CD4-positive, alpha-beta T cell treated with Interleukin-1 beta for 1 hour (primary cell): ENCODE measurements around the gene GPR55.
"Not testable (repeated sequence)": the region's sequence is repeated elsewhere in the genome, so short reads cannot be mapped to it uniquely, and the experiment has no call there.

ENCODE experiments used
- DNase-seq, 2 donors: peaks; one replicate each; pipeline ENCODE4 v3.0.0-alpha.2; 2020 to 2022

GPR55 gene

DNA sequence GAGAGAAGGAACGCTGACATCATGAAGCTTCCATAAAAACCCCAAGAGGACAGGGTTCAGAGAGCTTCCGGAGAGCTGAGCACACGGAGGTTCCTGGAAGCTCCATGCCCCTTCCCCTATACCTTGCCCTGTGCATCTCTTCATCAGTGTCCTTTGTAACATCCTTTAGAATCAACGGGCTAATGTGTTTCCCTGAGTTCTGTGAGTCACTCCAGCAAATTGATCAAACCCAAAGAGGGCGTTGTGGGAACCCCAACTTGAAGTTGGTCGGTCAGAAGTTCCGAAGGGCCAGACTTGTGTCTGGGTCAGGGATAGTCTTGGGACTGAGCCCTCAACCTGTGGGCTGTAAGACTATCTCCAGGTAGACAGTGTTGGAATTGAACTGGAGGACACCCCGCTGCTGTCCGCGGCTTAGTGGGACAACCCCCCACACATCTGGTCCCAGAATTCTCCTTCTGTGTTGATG lies 25.9 kb upstream of the GPR55 start:
- no peak for DNase-seq

DNA sequence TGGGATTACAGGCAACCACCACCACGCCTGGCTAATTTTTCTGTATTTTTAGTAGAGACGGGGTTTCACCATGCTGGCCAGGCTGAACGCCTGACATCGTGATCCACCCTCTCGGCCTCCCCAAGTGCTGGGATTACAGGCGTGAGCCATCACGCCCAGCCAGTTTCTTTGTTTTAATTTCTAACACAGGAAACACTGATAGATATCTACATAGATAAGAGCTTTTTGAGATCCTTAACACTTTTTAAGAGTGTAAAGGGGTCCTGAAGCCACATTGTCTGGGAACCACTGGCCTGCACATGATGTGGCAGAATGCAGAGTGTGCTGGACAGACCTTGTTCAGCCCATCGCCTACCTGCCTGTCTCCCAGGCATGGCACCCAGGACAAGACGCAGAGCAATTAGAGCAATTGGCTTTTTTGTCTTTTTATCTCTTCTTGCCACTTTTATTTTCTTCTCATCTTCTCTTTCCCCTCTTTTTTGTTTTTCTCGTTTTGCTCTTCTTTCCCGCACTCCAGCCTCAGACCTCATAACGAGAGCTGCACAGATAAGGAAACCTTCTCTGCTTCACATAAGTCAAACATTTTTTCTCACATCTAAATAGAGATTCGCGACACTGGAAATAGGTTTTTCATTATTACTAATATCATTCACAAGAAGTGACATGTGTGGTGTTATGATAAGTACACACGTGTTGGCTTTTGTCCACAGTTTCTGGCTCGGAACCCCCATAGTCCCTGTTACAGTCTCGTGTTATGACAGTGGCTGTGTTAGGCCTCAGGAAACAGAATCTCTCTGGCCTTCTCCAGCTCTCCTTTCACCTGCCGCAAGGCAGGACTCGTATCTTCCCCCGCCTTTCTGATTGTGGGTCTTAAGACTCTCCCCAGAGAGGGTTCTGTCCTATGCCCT lies 25.2 kb upstream of the GPR55 start:
- DNase-seq, result no peak

- DNase-seq, result no peak
These were observed 22.9 kb upstream of the GPR55 start for GRCh38 chr2:230947908-230948365.

GRCh38 chr2:230947235-230947576 lies 22.2 kb upstream of the GPR55 start:
- DNase-seq, result no peak

DNA sequence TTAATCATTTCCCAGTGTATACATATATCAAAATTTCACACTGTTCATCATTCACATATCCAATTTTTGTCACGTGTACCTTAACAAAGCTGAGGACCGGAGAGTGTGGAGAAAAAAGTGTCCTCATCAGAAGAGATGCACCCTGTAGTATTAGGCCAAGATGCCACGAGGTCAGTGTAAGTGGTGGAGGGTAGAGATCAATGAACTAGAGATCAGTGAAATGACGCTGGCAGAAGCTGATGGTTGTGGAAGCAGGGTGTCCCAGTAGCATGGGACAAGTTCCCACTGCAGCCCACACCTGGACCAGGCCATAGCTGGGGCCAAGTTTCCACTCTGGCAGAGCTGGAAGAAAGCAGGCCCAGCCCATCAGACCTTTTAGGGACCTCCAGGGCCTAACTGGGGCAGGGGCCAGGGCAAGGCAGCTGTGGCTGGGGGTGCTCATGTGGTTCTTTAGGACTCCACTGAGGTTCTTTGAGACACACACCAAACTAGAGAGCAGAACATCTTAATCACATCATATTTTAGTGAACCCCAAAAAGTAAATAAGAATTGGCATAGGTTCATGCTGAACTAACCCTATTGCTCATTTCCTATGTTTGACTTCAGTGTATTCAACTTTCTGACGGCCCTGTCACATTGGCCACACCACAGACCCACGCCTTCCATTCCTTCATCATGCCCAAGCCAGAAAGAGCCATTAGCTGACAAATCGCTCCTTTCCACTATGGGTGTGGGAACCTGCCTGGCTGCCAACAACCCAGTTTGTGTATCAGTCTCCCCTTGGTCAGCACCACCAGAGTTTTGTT lies 21.6 kb upstream of the GPR55 start:
- no peak for DNase-seq

DNA sequence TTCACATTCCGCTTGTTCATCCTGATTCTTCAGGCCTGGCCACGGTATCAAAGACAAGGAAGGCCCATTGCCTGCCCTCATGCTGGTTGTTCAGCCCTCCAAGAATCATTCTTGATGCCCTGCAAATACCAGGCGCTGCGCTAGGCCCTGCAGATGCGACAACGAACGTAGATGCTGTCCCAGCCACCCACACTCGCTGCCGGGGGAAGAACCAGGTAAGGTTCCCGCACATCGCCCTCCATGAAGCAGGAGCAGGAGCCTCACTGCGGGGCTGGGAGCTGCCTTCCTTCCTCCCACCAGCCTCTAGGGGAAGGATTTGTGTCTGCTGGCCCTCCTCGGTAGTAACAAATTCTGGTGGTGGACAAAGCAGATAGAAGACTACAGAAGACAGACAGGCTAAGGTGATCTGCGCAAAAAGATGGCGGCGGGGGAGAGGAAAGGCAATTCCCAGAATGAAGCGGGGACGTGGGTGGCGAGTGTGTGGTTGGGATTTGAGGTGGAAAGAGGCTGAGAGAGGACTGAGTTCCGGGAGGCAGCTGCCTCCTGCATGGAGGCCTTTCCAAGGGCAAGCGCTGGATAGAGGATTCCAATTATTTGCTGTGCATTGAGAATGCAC lies 19.8 kb upstream of the GPR55 start:
- DNase-seq, result no peak

GRCh38 chr2:230944123-230944653 lies 19.1 kb upstream of the GPR55 start:
- no peak for DNase-seq

DNA sequence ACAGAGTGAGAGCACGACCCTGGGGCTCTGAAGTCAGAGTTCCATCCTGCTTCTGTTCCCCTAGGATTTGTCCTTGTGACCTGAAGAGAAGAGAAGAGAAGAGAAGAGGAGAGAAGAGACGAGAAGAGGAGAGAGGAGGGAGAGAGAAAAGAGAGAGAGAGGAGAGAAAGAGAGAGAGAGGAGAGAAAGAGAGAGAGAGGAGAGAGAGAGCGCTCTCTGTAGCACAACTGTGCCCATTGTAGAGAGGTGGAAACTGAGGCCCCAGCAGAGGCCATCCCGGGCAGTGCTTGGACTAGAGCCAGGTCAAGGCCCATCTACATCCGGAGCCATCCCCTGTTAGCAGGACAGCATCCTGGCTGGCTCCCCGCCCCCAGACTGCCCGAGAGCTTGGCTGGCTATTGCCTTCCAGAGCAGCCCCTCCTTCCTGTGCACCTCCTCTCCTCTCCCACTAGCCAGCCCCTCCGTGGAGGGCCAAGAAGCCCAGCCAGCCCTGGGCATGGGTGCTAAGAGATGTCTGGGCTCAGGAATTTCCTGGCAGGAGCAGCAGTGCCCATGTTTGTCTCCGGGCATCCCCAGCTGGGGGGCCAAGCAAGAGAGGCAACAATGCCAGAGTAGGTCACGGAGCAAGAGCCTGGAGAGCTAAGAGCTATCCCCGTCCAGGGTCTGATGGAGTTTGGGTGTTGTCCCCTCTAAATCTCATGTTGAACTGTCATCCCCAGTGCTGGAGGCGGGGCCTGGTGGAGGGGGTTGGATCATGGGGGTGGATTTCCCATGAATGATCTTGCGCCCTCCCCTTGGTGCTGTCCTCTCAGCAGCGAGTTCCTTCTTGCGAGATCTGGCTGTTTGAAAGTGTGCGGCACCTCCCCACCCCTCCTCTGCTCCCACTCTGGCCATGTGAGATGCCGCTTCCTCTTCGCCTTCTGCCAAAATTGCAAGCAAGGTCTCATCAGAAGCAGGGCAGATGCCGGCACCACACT lies 18.2 kb upstream of the GPR55 start:
- peak; percentile 26 to 56 for DNase-seq

DNA sequence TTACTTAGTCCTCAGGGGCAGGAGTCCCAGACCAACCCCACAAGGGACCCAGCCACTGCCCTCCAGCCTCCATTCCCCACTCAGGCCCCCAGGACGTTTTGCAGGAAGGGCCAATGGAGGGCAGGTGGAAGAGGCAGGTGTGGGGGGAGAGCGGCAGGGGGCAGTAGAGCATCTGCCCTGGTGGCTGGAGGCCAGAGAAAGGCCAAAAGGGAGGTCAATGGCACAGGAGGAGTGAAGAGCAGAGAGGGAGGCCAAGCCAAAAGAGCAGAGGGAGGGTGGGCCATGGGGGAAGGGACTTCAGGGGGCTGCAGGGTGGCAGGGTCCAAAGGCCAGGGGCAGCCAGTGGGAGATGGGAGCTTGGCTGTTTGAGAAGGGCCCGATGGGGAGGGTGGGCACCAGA lies 17.3 kb upstream of the GPR55 start:
- DNase-seq, result no peak

DNA sequence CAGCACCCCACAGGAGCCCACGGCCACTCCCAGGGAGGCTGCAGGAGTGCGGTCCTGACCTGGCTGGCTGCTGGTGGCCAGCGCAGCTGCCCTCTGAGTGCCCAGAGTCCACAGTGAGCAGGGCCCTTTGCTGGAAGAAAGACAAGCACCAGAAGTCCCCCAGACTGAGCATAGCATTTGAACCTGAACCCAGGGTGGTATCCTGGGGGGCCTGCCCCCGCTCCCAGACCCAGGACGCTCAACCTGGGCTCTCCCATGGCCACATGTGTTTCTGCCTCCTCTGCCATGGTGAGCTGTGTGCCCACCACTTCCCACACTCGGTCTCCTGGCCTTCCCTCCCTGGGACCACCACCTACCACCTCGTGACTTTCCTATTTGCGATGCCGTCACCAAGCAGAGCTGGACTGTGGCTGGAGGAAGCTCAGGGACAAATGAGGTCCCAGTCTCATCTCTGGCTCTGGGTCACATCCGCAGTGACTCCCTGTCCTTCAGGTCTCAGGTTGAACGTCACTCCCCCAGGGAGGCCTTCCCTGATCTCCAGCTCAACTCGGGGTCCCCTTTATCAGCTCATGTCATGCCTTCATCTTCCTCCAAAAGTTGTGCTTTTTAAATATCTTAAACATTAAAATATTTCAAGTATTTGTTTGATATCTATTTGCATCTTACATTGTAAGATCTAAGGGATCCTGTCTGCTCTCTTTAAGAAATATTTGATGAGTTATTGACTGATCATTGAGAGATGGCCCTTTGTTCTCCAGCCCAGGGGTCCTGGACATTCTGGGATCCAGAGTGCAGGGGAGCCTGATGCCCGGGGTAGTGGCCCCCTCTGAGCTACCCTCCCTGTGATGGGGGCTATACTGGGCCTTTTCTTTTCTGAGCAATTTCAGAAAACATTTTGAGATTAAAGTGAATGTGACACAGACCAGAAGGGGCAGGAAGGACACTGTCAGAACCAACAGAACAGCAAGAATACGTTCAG lies 16.4 kb upstream of the GPR55 start:
- no peak for DNase-seq

GRCh38 chr2:230940471-230940815 lies 15.4 kb upstream of the GPR55 start:
- DNase-seq, result no peak

DNA sequence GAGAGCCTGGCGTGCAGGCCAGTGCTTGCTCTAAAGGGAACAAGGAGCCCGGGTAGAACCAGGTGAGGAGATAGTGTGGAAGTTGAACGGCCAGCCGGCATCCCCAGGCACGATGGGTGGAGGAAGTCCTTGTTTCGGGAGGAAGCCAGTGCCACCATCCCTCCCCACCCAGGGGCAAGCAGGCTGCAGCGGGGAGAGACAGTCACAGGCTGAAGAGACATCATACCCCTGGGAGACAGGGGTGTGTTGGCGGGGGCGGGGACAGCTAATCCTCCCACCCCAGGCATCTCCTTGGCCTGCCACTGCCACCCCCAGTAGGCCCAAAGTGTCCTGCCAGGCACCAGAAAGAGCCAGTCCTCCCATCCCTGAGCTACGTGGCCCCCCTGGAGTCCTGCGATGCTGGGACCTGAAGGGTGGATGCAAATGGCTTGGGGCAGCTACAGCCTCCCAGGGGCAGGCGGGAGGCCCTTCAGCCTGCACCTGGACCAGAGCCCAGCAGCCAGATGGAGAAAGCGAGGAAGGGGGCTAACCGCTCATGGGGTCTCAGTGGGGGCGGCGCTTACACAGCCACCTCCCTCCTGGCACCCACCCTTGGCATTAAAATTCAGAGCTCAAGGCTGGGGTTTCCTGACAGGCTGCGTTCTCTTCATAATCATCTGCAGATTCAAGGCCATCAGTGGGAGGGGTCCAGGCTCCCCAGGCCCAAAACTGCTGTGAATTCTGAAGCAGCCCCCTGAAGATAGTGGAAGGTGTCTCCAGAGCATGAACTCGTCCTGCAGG lies 14.8 kb upstream of the GPR55 start:
- no peak for DNase-seq

GRCh38 chr2:230939066-230939591 lies 14.1 kb upstream of the GPR55 start:
- DNase-seq, result no peak

GRCh38 chr2:230938516-230939065 lies 13.5 kb upstream of the GPR55 start:
- no peak for DNase-seq

DNA sequence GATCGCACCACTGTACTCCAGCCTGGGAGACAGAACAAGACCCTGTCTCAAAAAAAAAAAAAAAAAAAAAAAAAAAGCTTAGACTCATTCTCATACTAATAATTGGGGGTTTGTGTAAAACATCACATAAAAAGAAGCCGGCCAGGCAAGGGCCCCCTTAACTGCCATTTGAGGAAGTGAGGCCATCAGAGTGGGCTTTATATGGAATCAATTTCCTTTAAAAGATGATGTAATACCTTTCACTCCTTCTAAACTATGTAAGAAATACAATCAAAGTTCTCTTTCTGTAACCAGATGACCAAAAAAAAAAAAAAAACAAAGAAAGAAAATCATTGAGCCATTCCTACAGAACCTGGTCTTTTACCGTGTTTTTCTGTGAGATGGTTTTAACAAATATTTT lies 13.1 kb upstream of the GPR55 start:
- DNase-seq, result no peak

DNA sequence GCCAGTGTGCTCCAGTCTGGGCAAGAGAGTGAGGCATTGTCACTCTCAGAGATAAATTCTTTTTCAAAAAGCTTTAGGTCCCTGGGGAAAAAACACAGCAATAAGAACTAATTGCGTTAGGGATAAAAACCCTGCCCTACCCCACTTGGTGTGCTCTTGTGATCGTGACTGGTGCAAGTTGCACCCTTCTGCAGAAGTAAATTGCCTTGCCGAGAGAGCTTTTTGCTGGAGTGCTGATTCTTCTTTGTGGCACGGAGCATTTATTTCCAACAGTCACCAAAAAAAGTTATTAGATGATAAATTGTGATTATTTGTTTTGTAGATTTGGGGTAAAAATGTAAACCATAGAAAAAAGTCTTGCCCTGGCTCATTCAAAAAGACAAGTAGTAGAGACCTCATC lies 12.3 kb upstream of the GPR55 start:
- no peak for DNase-seq

DNA sequence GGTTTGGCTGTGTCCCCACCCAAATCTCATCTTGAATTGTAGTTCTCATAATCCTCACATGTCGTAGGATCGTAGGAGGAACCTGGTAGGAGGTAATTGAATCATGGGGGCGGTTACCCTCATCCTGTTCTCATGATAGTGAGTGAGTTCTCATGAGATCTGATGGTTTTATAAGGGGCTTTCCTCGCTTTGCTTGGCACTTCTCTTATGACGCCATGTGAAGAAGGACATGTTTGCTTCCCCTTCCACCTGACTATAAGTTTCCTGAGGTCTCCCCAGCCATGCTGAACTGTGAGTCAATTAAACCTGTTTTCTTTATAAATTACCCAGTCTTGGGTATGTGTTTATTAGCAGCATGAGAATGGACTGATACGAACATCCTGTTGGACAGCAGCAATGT lies 11.2 kb upstream of the GPR55 start:
- DNase-seq, result not testable (repeated sequence)

GRCh38 chr2:230935130-230935430 lies 10.0 kb upstream of the GPR55 start:
- no peak for DNase-seq
